Ectodermal cell (in vitro differentiated cells): ENCODE results near the gene SDK2.

Source experiments
- H3K27ac ChIP-seq: 2 replicates; pipeline ENCODE4 v1.7.0; 2013; ENCODE audit warnings: mild to moderate bottlenecking, low read depth, low read length; ENCODE audit not compliant: insufficient read depth, poor library complexity, severe bottlenecking
- H3K27me3 ChIP-seq: 2 replicates; pipeline ENCODE4 v1.7.0; 2013; ENCODE audit warnings: mild to moderate bottlenecking, low read length; ENCODE audit not compliant: insufficient read depth, control insufficient read depth, poor library complexity, severe bottlenecking
- H3K36me3 ChIP-seq: one replicate; pipeline ENCODE4 v1.7.0; 2013; ENCODE audit warnings: low read length; ENCODE audit not compliant: control insufficient read depth, insufficient read depth
- H3K4me1 ChIP-seq: one replicate; pipeline ENCODE4 v1.7.0; 2013; ENCODE audit warnings: low read length; ENCODE audit not compliant: control insufficient read depth, insufficient read depth
- H3K4me3 ChIP-seq: 2 replicates; pipeline ENCODE4 v1.7.0; 2013; ENCODE audit warnings: low read depth, low read length, control low read depth; ENCODE audit not compliant: insufficient read depth
- H3K9me3 ChIP-seq: 2 replicates; pipeline ENCODE4 v1.7.0; 2013; ENCODE audit warnings: mild to moderate bottlenecking, low read length, moderate library complexity; ENCODE audit not compliant: control insufficient read depth
- WGBS, 2 experiments: methylation state at CpG; one replicate each; pipeline ENCODE4 v1.1.7; 2013; ENCODE audit warnings: missing lambda C conversion rate in 2 of 2; 5-methylcytosine and 5-hydroxymethylcytosine counted together

The SDK2 gene

GRCh38 chr17:73613271-73614233 lies 30.7 kb downstream of the SDK2 start:
- no peaks in the 10 kb centered on the region for H3K36me3 ChIP-seq
- H3K4me1 ChIP-seq: peaks cover 77% of the 10 kb centered on the region
- peak overlapping the region; percentile 98 for H3K27ac ChIP-seq
- peak overlapping the region; percentile 14 for H3K4me3 ChIP-seq
- H3K27me3 ChIP-seq: no peaks in the 10 kb centered on the region
- no peaks in the 10 kb centered on the region for H3K9me3 ChIP-seq
- 1% methylated on average over 22 to 23 of the region's 23 CpGs for WGBS, 2 experiments

- Histone ChIP-seq H3K4me3 (peak overlapping the region; percentile 13), H3K27ac (peak overlapping the region; percentile 84), H3K27me3 (no peaks in the 10 kb centered on the region), H3K4me1 (peaks cover 70% of the 10 kb centered on the region), H3K36me3 (no peaks in the 10 kb centered on the region), H3K9me3 (no peaks in the 10 kb centered on the region)
- 66 to 73% methylated on average over 14 of the region's 14 CpGs for WGBS, 2 experiments
Observed at GRCh38 chr17:73612031-73612472, 32.2 kb downstream of the SDK2 start.

GRCh38 chr17:73611630-73612029 lies 32.6 kb downstream of the SDK2 start:
- peak overlapping the region; percentile 40 for H3K27ac ChIP-seq
- peak overlapping the region; percentile 4 for H3K4me3 ChIP-seq
- no peaks in the 10 kb centered on the region for H3K27me3 ChIP-seq
- H3K9me3 ChIP-seq: no peaks in the 10 kb centered on the region
- H3K36me3 ChIP-seq: no peaks in the 10 kb centered on the region
- H3K4me1 ChIP-seq: peaks cover 70% of the 10 kb centered on the region
- WGBS, 2 experiments: 81 to 84% methylated on average over 7 of the region's 7 CpGs

GRCh38 chr17:73610331-73610911 lies 33.8 kb downstream of the SDK2 start:
- H3K9me3 ChIP-seq: no peaks in the 10 kb centered on the region
- no peaks in the 10 kb centered on the region for H3K27me3 ChIP-seq
- H3K4me1 ChIP-seq: peaks cover 63% of the 10 kb centered on the region
- 83 to 85% methylated on average over 7 of the region's 7 CpGs for WGBS, 2 experiments
- no peak overlapping the region for H3K27ac ChIP-seq
- no peaks in the 10 kb centered on the region for H3K36me3 ChIP-seq
- no peak overlapping the region for H3K4me3 ChIP-seq

GRCh38 chr17:73609758-73610157 lies 34.5 kb downstream of the SDK2 start:
- peaks cover 57% of the 10 kb centered on the region for H3K4me1 ChIP-seq
- H3K27me3 ChIP-seq: no peaks in the 10 kb centered on the region
- 83 to 86% methylated on average over 7 of the region's 7 CpGs for WGBS, 2 experiments
- H3K4me3 ChIP-seq: no peak overlapping the region
- H3K36me3 ChIP-seq: no peaks in the 10 kb centered on the region
- no peak overlapping the region for H3K27ac ChIP-seq
- H3K9me3 ChIP-seq: no peaks in the 10 kb centered on the region

- Histone ChIP-seq H3K36me3 (no peaks in the 10 kb centered on the region), H3K27ac (no peak overlapping the region), H3K9me3 (no peaks in the 10 kb centered on the region), H3K4me3 (no peak overlapping the region), H3K27me3 (no peaks in the 10 kb centered on the region), H3K4me1 (peaks cover 60% of the 10 kb centered on the region)
- 93 to 94% methylated on average over 5 of the region's 5 CpGs for WGBS, 2 experiments
Observed at GRCh38 chr17:73609060-73609459, 35.2 kb downstream of the SDK2 start.

GRCh38 chr17:73605444-73605843 lies 38.8 kb downstream of the SDK2 start:
- 94 to 96% methylated on average over 8 of the region's 8 CpGs for WGBS, 2 experiments
- no peaks in the 10 kb centered on the region for H3K36me3 ChIP-seq
- no peaks in the 10 kb centered on the region for H3K9me3 ChIP-seq
- no peaks in the 10 kb centered on the region for H3K27me3 ChIP-seq
- H3K4me1 ChIP-seq: peaks cover 54% of the 10 kb centered on the region
- no peak overlapping the region for H3K27ac ChIP-seq
- no peak overlapping the region for H3K4me3 ChIP-seq

- Histone ChIP-seq H3K27ac (no peak overlapping the region), H3K27me3 (no peaks in the 10 kb centered on the region), H3K9me3 (no peaks in the 10 kb centered on the region), H3K36me3 (no peaks in the 10 kb centered on the region), H3K4me3 (no peak overlapping the region), H3K4me1 (peaks cover 53% of the 10 kb centered on the region)
- 94 to 95% methylated on average over 7 of the region's 7 CpGs for WGBS, 2 experiments
Observed at GRCh38 chr17:73604476-73604875, 39.8 kb downstream of the SDK2 start.

- Histone ChIP-seq H3K4me3 (no peak overlapping the region), H3K4me1 (peaks cover 49% of the 10 kb centered on the region), H3K9me3 (no peaks in the 10 kb centered on the region), H3K27ac (no peak overlapping the region), H3K27me3 (no peaks in the 10 kb centered on the region), H3K36me3 (no peaks in the 10 kb centered on the region)
- WGBS, 2 experiments: 96% methylated on average over 20 of the region's 20 CpGs
Observed at GRCh38 chr17:73603971-73604370, 40.3 kb downstream of the SDK2 start.

- no peaks in the 10 kb centered on the region for H3K36me3 ChIP-seq
- peaks cover 36% of the 10 kb centered on the region for H3K4me1 ChIP-seq
- 88 to 90% methylated on average over 16 of the region's 16 CpGs for WGBS, 2 experiments
- no peaks in the 10 kb centered on the region for H3K9me3 ChIP-seq
- H3K4me3 ChIP-seq: no peak overlapping the region
- H3K27me3 ChIP-seq: no peaks in the 10 kb centered on the region
- H3K27ac ChIP-seq: no peak overlapping the region
Observed at GRCh38 chr17:73600103-73600871, 44.0 kb downstream of the SDK2 start.
